HG03460 (cell line): ENCODE results near the gene NARS2.
"Not testable (repeated sequence)": the region's sequence is repeated elsewhere in the genome, so short reads cannot be mapped to it uniquely, and the experiment has no call there.

Experiments
- ATAC-seq: cut with Tn5 transposase; IDR thresholded peaks from one replicate; pipeline ENCODE4 v1.9.1; 2021; ENCODE audit not compliant: unreplicated experiment

Gene NARS2

GRCh38 chr11:78574386-78575381 is at the start of gene NARS2:
TSS of gene NARS2 (minus strand) at chr11:78574864. CDS start at chr11:78574488, 376 bp downstream.
- ATAC-seq = peak; percentile 95

GRCh38 chr11:78622666-78623065 is 48.0 kb upstream of the NARS2 start:
- ATAC-seq = no peak

- no peak for ATAC-seq
These were observed 45.5 kb upstream of the NARS2 start for GRCh38 chr11:78620159-78620558.

- ATAC-seq = no peak
These were observed 41.1 kb upstream of the NARS2 start for GRCh38 chr11:78615724-78616123.

- ATAC-seq = no peak
These were observed 38.7 kb upstream of the NARS2 start for GRCh38 chr11:78613378-78613813.

- ATAC-seq = no peak
These were observed 38.2 kb upstream of the NARS2 start for GRCh38 chr11:78612721-78613377.

GRCh38 chr11:78609321-78609720 is 34.7 kb upstream of the NARS2 start:
- ATAC-seq = not testable (repeated sequence)

GRCh38 chr11:78607696-78608095 is 33.0 kb upstream of the NARS2 start:
- no peak for ATAC-seq

- ATAC-seq = no peak
These were observed 32.0 kb upstream of the NARS2 start for GRCh38 chr11:78606667-78607066.

- ATAC-seq = no peak
These were observed 30.6 kb upstream of the NARS2 start for GRCh38 chr11:78605296-78605695.

GRCh38 chr11:78603792-78604191 is 29.1 kb upstream of the NARS2 start:
- no peak for ATAC-seq

- ATAC-seq = not testable (repeated sequence)
These were observed 28.1 kb upstream of the NARS2 start for GRCh38 chr11:78602771-78603170.

GRCh38 chr11:78601066-78601465 is 26.4 kb upstream of the NARS2 start:
- ATAC-seq = not testable (repeated sequence)

- not testable (repeated sequence) for ATAC-seq
These were observed 22.9 kb upstream of the NARS2 start for GRCh38 chr11:78597579-78597978.

- no peak for ATAC-seq
These were observed 20.9 kb upstream of the NARS2 start for GRCh38 chr11:78595436-78596130.

- ATAC-seq = no peak
These were observed 20.1 kb upstream of the NARS2 start for GRCh38 chr11:78594814-78595213.

- ATAC-seq = no peak
These were observed 13.9 kb upstream of the NARS2 start for GRCh38 chr11:78588517-78588916.

- ATAC-seq = no peak
These were observed 12.8 kb upstream of the NARS2 start for GRCh38 chr11:78587446-78587845.

GRCh38 chr11:78586452-78587046 is 11.9 kb upstream of the NARS2 start:
- ATAC-seq = no peak

GRCh38 chr11:78583889-78584288 is 9.2 kb upstream of the NARS2 start:
- no peak for ATAC-seq

GRCh38 chr11:78577495-78577894 is 2.8 kb upstream of the NARS2 start:
- ATAC-seq = no peak
